Activated CD4-positive, alpha-beta T cell treated with anti-CD3 and anti-CD28 coated beads, Interleukin-2, amount 50 U/mL, for 16 hours (primary cell): ENCODE data around the gene HSD17B7.
"Not testable (repeated sequence)": the region's sequence is repeated elsewhere in the genome, so short reads cannot be mapped to it uniquely, and the experiment has no call there.

Source experiments
- DNase-seq: peaks from one replicate; pipeline ENCODE4 v3.0.0-alpha.2; 2020

The HSD17B7 gene

DNA sequence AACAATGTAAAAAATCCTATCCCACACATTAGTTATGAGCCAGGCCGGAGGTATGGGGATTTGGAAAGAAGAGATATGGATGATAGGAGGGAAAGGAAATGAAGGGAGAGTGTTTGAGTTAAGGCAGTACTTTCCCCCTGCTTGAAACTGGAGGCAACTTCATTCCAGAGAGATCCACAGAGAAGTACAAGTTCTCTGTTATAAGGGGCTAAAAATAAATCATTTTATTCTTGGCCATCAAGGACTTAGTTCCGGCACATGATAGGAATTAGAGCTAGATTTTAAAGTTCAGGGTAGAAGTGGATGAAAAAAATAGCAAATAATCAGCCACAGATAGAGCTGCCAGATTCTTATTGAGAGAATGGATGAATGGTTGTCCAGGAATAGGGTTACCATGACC, 27.6 kb downstream of the HSD17B7 start:
- not testable (repeated sequence) for DNase-seq

- not testable (repeated sequence) for DNase-seq
Measured at GRCh38 chr1:162818666-162819065, 28.2 kb downstream of the HSD17B7 start.

GRCh38 chr1:162822391-162823200, 32.1 kb downstream of the HSD17B7 start:
- DNase-seq = peak; percentile 14

GRCh38 chr1:162823231-162823630, 32.7 kb downstream of the HSD17B7 start:
- DNase-seq = peak; percentile 43

GRCh38 chr1:162823771-162824525, 33.4 kb downstream of the HSD17B7 start:
- no peak for DNase-seq

- no peak for DNase-seq
Measured at GRCh38 chr1:162829268-162829667, 38.8 kb downstream of the HSD17B7 start.

GRCh38 chr1:162832470-162832869, 42.0 kb downstream of the HSD17B7 start:
- DNase-seq = no peak

DNA sequence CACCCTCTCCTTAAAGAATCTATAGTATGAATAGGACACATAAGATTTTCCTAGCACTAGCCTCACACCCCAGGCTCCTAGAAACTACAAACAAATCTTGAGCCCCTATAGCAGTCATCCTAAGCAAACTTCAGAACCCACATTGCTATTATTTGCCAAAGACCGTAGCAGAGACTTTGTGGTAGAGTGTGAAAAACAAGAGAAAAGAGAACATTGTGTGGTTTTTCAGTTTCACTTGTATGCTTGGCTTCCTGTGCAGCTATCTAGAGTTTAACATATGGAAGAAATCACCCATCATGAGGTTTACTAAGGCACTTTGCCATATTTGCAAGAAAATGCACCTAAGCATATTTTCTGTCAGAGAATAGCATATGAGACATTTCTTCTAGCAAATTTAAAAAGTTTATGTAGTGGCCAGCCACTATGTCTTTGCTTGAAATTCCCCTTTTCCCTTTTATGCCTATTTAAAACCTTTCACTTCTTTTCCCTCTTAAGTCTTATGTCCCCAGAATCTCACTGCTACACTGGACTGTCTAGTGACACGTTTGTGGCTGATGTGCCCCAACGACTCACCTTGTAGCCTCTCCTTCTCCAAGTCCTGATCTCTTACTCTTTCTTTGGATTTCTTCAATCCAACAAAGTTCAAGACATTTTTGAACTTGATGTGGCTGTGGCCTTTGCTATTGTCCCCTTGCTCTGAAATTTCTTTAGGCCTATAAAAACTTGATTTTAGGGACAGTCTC, 44.8 kb downstream of the HSD17B7 start:
- DNase-seq = peak; percentile 82

- no peak for DNase-seq
Measured at GRCh38 chr1:162838863-162839262, 48.4 kb downstream of the HSD17B7 start.

- DNase-seq = no peak
Measured at GRCh38 chr1:162840250-162840839, 49.8 kb downstream of the HSD17B7 start.

- no peak for DNase-seq
Measured at GRCh38 chr1:162844153-162844552, 53.7 kb downstream of the HSD17B7 start.

DNA sequence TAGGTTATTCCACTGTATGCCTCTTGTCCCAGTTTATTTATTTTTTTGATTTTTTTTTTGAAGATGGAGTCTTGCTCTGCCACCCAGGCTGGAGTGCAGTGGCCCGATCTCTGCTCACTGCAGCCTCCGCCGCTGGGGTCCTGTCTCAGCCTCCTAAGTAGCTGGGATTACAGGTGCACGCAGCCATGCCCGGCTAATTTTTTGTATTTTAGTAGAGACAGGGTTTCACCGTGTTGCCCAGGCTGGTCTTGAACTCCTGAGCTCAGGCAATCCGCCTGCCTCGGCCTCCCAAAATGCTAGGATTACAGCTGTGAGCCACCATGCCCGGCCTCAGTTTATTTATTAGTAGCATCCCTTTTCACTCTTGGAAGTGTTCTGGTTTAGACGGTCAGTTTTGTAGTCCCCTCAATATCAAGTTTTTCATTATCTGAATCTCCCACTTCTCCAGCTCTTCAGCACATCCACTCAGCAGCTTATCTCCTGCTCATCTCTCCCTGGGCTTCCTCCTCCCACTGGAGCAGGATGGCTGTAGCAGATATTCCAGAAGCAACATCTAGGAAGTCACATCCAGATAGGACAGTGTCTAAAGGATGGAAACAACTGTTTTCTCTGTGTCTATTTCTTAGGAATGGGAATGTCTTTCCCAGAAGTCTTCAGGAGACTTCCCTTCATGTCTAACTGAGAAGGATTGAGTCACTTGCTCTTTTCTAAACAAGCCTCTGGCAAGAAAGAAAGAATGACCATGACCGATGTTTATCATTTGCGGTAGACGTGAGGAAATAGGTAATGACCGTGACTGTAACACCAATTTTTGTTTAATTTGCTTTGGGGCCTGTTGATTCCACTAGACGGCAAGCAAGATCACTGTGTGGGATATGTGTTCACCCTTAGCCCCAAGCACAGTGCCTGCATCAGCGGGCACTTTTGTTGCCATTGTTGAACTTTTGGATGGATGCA, 56.0 kb downstream of the HSD17B7 start:
- no peak for DNase-seq

DNA sequence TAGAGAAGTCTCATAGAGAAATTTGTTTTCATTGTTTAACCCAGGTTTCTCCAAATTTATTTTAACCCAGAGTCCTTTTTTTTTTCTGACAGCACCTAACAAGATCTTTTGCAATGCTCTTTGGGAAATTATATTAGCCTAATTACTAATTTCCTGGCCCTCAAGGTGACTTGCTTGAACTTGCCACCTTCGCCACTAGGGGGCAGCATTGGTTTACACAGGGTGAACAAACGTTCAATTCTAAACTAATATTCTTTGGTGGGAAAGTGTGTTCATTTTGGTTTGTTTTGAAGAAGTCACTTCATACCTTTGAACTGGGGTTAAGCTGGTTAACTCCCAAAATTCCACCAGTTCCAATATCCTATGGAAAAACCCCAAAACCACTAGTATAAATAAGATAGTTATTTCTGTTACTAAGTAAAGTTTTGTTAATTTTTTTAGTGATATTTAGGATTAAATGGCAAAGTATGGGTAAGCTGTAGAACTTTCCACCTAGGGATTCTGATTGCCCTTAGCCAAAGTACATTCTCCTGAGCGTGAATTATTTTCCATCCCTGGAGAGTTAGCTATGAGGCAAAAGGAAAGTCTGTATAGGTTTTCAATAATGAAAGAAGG, 57.4 kb downstream of the HSD17B7 start:
- peak; percentile 79 for DNase-seq

DNA sequence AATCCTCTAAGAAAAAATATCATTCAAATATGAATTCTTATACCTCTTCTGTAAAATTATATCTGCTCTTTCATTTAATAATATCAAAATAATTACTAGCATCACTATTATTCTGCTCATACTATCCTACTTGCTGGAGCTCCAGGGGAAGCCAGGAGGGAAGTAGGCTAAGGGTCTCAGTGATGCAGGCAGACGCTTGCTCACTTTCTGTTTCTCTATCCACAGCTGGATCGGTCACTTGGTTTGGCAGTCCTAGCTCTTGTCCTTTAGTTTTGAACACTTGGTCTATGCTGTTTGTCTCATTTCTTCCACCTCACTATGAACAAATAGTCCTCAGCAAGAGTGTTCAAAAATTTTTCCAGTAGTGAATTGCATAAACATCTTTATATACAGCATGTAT, 59.2 kb downstream of the HSD17B7 start:
- no peak for DNase-seq

- no peak for DNase-seq
Measured at GRCh38 chr1:162851341-162851740, 60.8 kb downstream of the HSD17B7 start.

DNA sequence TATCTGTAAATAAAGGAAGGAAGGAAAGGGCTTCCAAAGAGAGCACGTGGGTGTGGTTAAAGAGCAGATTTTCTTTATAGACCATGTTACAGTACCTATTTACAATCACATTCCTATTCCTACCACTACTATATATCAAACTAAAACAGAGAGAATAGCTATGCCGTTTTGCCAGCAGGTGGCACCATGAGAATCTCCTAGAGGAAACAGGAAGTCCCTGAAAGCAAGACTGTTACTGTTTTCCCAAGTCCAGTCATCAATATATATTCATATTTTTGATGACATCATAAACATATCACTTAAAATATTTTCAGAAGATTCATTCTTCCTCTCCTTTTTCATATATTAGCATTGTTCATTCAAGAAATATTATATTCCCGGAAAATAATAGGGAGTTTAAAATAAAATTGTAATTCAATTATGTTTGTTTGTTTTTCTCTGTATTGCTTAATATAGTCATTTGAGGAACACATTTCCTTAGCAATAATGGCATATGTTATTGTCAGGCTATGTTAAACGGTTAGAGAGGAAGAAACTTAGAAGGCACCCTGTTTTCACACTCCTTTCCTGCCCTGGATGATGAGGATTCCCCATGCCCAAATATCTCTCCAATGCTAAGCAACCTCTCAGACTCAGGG, 63.9 kb downstream of the HSD17B7 start:
- DNase-seq = peak; percentile 56

DNA sequence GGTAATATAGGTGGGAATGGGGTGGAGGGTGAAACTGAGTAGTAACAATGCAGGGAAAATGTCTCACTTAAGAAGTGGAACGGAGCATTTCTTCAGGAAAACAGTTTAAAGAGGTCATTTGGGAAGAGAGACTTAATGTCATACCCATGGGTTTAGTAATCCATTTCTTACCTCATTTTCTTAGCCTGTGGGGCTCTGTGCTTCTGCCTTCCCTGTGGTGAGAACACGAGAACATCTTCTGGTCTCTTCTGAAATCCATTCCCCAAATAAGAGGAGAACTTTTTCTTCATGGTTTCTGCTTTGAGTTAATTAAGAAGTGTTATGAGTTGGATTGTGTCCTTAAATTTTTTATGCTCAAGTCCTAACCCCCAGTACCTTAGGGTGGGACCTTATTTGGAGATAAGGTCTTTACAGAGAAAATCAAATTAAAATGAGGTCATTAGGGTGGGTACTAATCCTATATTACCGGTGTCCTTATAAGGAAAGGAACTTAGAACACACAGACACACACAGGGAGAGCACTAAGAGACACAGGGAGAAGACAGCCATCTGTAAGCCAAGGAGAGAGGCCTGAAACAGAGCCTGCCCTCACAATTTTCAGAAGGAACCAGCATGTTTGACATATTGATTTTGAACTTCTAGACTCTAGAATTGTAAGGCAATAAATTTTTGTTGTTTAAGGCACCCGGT, 65.1 kb downstream of the HSD17B7 start:
- DNase-seq = no peak

GRCh38 chr1:162856260-162856659, 65.8 kb downstream of the HSD17B7 start:
- DNase-seq = no peak

DNA sequence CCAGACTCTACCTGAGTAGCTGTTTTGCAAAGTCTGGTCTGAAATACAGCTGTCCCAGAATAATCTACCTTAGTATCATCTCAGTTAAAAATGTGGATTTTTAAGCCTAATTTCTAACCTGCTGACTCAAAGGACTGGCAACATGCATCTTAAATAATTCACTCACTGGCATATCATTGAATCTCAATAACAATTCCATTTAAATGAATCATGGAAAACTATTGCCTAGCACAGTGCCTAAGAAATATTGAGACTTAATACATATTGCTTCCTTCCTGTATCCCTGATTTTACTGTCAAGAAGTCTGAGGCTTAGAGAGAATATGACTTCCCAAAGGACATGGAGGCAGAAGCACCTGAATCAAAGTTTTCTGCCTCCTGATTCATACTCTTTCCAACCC, 67.3 kb downstream of the HSD17B7 start:
- no peak for DNase-seq

DNA sequence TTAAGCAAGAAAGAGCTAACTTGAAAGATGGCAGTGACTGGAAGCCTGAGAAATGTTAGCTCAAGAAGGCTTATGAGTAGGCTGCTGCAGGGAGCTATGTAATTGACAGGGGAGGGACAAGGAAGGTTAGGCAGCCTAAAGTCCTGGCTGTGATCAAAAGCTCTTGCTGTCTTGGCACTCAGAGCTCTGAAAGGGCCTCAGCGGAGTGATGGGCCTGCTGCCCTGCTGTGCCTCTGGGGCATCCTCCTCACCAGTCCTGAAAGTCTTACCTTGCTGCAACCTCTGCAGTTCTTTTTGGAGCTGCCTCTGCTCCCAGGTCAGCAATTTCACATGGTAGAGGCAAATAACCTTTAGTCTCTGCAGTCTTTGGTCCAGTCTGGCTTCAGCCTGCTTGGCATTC, 68.7 kb downstream of the HSD17B7 start:
- no peak for DNase-seq
